Measurements from ENCODE around the gene CEP68.
A peak's percentile ranks its signal among the peaks of the same experiment; 100 is the strongest.
"Not testable (repeated sequence)": the region's sequence is repeated elsewhere in the genome, so short reads cannot be mapped to it uniquely, and the experiment has no call there.

Gene CEP68, protein sequence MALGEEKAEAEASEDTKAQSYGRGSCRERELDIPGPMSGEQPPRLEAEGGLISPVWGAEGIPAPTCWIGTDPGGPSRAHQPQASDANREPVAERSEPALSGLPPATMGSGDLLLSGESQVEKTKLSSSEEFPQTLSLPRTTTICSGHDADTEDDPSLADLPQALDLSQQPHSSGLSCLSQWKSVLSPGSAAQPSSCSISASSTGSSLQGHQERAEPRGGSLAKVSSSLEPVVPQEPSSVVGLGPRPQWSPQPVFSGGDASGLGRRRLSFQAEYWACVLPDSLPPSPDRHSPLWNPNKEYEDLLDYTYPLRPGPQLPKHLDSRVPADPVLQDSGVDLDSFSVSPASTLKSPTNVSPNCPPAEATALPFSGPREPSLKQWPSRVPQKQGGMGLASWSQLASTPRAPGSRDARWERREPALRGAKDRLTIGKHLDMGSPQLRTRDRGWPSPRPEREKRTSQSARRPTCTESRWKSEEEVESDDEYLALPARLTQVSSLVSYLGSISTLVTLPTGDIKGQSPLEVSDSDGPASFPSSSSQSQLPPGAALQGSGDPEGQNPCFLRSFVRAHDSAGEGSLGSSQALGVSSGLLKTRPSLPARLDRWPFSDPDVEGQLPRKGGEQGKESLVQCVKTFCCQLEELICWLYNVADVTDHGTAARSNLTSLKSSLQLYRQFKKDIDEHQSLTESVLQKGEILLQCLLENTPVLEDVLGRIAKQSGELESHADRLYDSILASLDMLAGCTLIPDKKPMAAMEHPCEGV
- 11.1 to 168 (median 81.2) reads per million in 3 experiments for total RNA-seq

DNA sequence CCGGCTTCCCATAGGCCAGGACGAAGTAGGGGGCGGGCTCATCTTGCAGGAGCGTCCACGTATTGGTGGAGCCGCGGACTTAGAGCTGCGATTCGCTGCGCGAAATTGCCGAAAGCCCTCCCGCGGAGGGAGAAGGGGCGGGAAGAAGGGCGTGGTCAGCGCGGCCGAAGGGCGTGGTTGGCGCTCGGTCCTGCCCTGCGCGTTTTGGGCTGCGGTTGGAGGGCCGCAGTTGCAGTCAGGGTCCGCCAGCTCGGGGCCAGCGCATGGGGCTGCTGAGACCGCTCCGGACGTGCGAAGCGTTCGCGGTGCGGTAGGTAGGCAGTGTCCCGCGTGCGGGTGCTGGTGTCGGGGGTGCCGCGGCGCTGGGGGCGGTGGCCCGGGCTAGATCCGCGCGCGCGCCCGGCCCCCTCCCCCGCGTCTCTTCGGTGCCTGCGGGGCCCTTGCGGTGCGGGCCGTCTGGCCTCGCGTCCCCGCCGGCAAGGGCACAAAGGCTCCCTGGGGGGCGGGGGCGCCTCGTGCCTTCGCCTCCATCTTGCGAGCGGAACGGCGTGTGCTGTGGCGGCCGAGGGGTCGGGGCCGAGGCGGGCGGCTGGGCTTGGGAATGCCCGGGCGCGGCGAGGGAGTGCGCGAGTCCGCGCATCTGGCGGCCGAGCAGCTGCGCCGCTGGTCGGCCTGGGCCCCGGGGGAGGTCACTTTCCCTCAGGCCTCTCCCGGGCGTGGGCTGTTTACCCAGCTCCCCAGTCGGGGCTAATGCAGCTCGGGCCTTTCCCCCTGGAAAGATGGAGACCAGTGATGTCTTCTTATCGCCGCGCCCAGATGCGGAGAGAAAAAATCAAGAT, at the start of gene CEP68:
Gene CEP68 (plus strand): TSS at position 202 of the 839 bp plus-strand sequence. CDS start 13,029 bp downstream, outside the sequence.
- DNase-seq: peak; percentile 94

DNA sequence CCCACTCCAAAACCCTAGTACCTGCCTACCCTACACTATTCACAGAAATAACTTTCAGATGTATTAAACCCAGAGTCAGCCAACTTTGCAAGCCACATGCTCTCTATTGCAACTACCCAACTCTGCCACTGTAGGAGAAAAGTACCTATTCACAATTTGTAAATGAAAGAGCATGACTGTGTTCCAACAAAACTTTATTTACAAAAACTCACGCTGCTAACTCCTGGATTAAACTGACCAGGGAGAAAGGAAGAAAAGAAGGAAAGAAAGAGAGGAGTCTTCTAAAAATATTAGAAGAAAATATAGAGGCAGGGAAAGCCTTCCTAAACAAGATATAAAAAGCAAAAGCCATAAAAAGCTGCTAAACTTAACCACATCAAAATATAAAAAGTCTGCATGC, 42.4 kb upstream of the CEP68 start:
- DNase-seq: no peak

DNA sequence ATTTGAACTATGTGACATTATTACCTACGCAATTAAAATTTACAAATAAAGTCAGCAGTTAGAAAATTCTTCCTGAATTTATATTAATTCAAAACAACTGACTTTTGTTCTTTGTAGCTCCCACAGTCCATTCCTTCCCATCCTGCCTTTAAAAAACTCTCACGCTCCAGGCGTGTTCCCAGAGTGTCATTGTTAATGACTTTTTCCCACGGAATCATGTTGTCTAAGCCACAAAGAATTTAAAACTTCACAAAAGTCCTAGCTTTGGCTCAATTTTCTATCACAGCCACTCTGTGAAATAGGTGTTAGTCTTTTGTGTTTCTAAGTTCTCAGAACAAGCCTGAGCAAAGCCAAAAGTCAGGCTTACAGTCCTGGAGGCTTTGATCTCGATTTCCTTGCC, 40.5 kb upstream of the CEP68 start:
- DNase-seq: no peak

DNA sequence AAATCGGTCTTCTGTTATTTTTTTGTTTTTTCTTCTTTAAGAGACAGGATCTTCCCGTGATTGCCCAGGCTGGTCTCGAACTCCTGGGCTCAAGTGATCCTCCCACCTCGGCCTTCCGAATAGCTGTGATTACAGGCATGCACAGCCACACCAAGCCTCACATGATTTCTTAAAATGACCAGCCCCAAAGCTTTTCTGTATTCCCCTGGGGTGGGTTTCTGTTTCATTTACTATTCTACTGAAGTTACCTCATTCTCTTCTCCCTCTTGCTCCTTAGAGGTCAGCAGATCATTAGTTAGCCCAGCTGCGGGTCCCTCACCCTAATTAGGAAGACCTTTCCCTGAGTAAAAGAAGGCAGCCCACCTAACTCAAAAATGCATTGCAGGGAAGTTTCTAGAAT, 39.4 kb upstream of the CEP68 start:
- no peak for DNase-seq

DNA sequence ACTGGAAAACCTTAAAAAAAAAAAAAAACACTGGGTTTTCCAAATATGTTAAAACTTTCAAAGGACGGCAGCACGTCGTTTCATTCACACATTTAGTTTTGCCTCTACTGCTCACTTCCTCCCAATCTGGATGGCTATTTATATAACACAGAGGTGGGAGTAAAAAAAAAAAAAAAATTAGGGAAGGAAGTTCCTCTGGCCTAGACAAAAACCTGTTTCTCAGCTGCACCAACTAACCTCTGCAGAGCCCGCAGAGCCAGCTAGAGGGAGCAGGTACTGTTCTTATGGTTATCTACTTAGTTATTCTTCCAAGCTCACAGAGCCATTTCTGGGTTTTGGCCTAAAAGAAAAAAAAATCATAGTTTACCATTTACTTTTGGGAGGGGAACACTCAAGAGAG, 38.9 kb upstream of the CEP68 start:
- DNase-seq: no peak

DNA sequence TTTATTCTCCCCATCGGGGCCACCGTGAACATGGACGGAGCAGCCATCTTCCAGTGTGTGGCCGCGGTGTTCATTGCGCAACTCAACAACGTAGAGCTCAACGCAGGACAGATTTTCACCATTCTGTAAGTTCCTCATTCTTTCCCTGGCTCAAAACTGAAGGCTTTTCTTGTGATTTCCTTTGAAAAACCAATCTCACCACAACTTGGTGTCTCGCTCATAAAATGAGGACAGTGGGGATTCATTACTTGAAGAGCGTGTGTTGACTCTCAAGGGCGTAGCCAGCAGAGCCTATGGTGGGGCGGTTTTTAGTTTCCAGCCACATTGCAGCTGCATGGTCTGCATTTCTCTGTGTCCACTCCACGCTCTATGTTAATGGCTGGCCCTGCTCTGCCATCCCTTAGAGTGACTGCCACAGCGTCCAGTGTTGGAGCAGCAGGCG, 38.1 kb upstream of the CEP68 start:
- DNase-seq: no peak

DNA sequence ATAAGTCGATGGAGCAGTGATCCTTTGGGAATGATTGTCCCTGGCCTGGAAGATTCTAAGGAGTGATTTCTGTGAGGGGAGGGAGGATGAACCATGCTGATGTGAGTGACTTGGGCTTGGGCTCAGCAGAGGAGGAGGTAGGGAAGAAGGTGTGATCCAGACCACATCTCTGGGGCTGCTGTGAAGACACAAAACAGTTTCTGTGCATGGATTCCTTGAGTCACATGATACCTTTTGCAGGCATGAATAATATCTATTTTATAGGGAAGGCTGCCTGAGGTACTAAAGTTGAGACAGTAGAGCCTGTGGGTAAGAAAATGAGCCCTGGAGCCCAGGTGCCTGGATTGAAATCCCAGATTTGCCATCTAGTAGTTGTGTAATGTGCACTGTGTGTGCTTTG, 37.2 kb upstream of the CEP68 start:
- no peak for DNase-seq

DNA sequence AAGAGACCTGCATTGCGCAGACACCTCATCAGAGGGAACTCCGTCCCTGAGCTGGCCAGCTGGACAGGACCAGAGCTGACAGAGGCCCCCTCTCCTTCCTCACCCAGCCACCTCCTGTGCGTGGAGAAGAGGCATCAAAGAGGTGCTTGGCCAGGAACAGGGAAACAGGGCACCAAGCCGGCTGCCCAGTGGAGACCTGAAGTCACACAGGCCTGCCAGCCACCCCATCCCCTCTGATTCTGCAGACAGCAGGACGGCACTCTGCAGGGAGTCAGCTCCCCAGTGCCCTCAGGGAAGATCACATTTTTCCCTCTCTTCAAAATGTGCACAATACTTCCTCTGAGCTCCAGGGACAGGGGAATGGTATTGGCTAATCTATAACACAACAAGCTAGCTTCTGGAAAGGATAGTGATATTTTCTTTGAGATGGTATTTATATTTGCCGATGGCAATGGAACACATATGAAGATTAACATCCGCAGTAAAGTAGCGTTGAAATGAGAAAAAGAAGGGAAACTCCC, 36.5 kb upstream of the CEP68 start:
- DNase-seq: no peak

DNA sequence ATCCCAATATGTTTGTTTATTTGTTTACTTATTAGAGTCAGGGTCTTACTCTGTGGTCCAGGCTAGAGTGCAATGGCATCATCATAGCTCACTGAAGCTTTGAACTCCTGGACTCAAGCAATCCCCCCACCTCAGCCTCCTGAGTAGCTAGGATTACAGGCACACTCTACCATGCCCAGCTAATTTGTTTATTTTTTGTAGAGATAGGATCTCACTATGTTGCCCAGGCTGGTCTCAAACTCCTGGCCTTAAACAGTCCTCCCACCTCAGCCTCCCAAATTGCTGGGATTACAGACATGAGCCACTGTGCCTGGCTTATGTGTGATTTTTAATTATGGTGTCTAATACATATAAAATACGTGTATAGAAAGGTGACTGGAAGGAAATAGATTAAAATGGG, 36.0 kb upstream of the CEP68 start:
- not testable (repeated sequence) for DNase-seq

DNA sequence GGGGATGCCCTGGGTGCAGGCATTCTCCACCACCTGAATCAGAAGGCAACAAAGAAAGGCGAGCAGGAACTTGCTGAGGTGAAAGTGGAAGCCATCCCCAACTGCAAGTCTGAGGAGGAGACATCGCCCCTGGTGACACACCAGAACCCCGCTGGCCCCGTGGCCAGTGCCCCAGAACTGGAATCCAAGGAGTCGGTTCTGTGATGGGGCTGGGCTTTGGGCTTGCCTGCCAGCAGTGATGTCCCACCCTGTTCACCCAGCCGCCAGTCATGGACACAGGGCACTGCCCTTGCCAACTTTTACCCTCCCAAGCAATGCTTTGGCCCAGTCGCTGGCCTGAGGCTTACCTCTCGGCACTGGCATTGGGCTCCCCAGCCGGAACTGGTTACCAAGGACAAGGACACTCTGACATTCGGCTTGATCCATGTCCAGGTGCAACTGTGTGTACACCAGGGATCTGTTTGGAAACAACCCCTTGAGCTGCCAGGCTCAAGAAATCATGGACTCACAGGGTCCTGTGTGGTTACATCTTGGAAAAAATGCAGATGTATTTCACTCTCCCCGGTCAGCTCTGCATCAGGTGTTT, 35.2 kb upstream of the CEP68 start:
- no peak for DNase-seq

DNA sequence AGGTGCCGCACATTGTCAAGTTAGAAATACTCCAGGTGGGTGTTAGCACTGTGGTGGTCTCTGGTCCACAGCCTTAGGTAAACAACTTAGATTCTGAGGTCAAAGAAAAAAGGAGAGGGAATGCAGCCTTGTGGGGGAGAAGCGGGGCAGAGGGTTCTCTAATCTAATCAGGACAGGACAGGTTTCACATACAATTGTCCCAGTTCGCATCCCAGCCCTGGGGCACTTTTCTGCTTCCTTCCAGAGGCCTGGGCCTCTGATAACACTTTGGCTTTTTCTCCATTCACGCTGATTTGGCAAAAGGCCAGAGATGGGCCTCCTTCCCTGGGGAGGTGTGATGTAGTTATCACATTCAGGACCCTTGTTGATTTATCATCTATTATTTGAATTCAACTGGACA, 34.5 kb upstream of the CEP68 start:
- DNase-seq: no peak

DNA sequence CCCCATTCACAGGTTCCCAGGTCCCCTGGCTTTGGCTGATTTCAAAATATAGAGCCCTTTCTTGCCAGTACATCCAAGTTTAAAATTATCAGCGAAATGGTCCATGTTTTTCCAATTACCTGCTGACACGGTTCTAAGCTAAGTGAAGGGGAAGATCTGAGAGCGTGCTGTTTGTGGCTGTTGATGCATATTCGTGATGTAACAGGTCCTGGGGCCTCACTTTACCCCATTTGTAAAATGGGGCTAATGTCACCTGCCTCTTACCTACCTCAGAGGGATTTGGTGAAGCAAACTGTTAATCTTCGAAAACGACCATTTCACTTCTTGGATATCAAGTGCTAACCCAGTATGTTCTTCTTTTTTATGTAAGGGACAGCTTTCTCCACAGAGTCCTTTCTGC, 34.0 kb upstream of the CEP68 start:
- DNase-seq: no peak

DNA sequence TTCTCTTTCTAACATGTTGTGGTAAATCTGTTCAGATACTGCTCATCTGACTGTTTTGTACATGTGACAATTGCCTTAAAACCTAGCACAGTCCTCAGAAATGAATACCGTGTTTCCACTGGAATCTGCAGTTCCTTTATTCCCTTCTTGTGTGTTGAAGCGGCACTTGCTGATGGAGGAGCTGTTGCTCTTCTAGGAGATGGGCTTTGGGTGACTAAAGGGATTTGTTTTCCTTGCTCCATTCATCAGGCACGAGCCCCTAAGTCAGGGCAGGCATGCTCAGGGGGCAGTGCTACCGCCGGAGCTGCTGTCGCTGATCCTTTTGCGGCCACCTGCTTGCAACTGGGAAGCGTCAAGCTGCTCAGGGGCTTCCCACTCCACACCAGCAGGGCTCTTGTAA, 32.5 kb upstream of the CEP68 start:
- no peak for DNase-seq

DNA sequence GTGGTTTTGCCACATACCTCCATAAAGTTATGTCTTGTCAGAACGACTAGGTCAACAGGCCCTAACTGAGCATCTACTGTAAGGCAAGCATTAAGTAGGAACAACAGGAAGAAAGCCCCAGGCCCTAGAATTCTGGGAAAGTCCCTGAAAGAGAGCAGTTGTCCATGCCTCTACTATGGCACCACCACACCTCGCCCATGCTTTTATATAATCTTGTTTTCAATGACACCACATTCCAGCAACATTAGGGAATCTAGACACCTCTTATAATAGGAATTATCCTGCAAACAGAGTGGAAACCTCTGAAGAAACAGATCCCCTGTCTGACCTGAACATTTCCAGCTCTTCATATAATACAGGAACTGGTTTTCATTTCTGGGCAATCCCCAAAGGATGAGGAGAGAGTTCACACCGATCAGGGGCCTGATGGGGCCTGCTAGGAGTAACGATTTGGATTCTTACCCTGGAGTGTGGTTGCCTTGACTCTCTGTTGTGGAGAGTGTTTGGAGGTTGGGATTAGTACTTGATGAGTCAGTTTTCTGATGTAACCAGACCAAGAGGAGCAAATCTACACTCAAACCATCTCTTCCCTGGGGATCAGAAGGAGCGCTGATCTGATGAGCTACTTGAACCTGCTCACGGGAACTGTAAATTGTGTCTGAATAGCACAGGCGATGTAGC, 31.9 kb upstream of the CEP68 start:
- DNase-seq: no peak

DNA sequence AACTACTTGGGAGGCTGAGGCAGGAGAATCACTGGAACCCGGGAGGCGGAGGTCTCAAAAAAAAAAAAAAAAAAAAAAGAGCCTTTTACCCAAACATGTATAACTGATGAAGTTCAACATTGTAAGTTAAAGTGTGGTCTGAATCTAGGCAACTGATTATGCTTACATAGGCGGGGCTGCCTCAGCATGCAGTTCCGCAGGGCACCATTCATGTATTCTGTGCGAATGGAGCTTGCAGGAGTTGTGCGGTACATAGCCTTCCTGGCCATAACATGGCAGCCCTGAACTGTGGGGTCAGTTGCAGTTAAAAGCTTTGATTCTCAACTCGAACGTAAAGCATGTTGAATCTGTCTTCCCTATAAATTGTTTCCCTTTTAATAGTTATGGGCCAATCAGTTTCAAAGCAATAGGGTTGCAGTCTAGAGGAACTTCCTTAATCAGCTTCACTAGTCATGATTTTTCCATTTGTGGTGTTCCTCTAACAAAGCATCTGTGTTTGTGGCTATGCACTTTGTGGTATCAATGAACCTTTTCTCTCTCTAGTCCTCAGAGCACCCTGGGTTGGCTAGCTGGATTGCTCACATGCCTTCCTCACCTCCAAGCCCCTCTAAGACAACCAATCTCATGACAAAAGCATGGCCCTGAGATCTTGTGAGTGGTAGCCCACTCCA, 30.6 kb upstream of the CEP68 start:
- DNase-seq: no peak

DNA sequence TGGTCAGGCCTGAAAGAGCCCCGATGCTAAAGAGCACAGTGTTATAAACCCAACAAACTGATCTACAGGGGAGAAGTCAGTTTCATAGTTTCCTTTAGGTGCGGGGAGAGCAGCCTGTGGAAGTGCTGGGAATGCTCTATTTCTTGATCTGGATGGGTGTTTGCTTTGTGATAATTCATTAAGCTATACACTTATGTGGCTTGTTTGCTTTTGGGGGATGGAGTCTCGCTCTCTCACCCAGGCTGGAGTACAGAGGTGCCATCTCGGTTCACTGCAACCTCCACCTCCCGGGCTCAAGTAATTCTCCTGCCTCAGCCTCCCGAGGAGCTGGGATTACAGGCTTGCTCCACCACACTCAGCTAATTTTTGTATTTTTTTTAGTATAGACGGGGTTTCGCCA, 30.1 kb upstream of the CEP68 start:
- no peak for DNase-seq

DNA sequence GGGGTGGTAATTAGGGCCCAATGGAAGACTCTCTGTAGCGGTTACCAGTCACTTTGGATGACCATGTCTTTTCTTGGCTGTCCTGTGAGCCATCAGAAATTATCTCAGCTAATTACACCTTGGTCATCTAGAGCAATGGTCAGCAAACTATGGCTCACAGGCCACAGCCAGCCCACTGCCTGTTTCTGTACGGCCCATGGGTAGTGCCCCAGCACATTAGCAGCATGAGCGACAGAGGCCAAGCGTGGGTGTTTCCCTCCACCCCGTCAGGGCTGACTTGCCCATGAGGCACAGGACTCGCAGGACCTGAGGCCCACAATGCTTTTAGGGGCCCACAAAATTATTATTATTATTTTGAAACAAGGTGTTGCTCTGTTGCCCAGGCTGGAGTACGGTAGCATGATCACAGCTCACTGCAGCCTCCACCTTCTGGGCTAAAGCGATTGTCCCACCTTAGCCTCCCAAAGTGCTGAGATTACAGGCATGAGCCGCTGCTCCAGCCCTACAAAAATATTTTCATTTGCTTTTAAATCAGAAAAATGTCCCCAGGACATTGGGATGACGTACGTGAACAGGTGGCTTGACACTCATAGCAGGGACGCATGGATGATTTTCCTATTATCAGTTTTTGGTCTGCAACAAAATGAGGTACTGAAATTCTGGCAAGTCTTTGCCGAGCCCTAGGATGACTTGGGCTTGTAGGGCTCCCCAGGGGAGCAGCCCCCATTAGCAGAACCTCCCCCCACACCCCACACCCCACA, 29.3 kb upstream of the CEP68 start:
- DNase-seq: no peak

DNA sequence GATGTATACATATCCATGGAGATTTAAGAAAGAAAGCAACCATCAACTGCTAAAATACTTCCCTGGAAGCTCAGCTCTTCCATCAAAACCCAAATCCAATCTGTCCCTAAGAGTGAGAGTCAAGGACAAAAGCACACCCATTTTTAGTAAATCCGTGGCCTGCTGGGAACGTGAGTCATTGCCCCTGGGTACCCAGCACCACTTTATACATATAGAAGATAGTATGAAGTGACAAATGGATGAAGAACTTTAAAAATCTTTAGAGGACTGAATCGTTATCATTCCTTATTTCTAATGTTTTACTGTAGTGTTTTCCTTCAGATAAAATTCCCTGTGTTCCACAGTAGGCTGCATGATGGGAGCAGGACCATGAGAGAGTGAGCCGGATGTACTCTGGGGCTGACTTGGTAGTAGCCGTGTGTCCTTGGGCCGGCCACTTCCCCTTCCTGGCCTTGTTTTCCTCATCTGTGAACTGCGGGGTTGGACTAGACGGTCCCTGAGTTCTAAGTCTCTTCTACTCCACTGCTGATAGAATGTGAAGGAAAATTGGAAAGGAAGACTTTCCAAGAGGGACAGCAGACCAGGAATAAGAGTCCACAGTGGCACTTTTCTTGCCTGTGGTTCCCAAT, 28.5 kb upstream of the CEP68 start:
- DNase-seq: no peak

DNA sequence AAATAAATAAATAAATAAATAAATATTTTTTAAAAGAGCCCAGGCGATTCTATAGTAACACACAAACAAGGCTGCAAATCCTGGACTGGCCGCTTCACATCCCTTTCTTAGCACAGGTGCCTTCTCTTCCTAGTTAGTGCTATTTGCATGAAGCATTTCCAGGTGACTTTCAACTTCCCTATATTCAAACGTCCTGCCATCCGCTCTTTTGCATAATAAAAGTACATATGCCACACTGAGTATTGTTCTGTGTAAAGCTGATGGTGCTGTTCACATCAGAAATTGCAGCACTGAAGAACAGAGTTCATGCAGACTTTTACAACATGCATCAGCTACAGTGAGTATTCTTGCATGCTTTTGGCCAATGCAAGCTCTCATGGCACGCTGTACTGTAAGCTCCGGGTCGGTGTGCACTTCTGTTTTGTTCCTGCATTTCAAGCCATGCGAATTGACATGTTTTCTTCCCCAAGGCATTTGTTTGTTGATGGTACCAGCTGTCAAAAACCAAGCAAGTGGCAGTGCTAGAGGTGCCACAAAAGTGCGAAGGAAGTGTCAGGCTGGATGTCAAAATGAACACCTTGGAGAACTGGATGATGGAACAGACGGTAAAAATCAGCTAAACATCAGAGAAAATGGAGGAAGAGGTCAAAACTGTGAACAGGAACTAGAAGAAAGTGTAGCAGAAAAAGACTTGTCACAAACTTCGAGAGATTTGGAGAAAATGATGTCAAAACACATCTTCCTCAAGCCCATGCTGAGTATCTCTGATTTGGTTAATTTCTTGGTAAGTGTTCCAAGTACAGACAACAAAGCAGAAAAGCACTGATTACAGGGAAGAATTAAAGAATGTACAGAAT, 25.5 kb upstream of the CEP68 start:
- DNase-seq: no peak
